Measurements from ENCODE around the gene OSBP2. TPM values are rescaled to one million over a fixed set of nuclear protein-coding genes. Genes with fewer than 3 reads are reported as not detected.

Gene OSBP2
- polyA plus RNA-seq, 1 donor (not counting 4 experiments of a cell fraction or from before 2014, with no cell fraction given) = 3.0 TPM

DNA sequence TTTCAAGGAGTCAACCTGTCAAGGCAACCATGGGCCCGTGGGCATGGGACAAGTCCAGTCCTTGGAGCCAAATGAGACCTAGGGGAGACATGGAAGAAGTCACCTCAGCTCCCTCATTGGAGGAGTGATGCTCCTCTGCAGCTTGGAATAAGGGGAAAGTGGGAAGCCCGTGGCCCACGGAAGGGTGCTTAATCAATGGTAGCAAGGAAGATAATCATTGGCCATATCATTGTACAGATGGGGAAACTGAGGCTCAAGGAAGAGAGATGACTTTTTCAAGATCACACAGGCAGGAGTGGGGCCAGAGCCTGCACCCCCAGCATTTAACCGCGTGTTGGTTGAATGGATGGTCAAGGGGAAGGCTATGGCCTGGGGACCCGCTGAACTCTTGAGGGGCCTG is 133.0 kb downstream of the OSBP2 start:
- Histone ChIP-seq H3K9me3 (ENCODE audit: control insufficient read depth, low read depth, low read length) (no peaks in the 10 kb centered on the region), H3K9ac (ENCODE audit: control insufficient read depth, extremely low read depth, insufficient read depth, low read length) (no peak overlapping the region), H3K27me3 (ENCODE audit: control insufficient read depth, extremely low read depth, insufficient read depth, low read length) (no peaks in the 10 kb centered on the region), H2AFZ (ENCODE audit: control insufficient read depth, low read length) (no peak overlapping the region), H3K4me1 (ENCODE audit: control insufficient read depth, extremely low read depth, insufficient read depth, low read length) (peaks cover 32% of the 10 kb centered on the region), H3K27ac (ENCODE audit: control insufficient read depth, insufficient read depth, low read length) (no peak overlapping the region), H3K36me3 (ENCODE audit: control insufficient read depth in 2 of 2, extremely low read depth in 1 of 2, insufficient read depth in 2 of 2, low read length in 2 of 2) (peaks cover 0 to 11% of the 10 kb centered on the region in 2 experiments), H4K20me1 (ENCODE audit: control insufficient read depth, extremely low read depth, insufficient read depth, low read length) (no peaks in the 10 kb centered on the region), H3K4me3 (ENCODE audit: control insufficient read depth in 2 of 3, extremely low read depth in 1 of 3, insufficient read depth in 2 of 3, low read depth in 1 of 3, low read length in 3 of 3) (no peak overlapping the region), H3K79me2 (ENCODE audit: control insufficient read depth, insufficient read depth, low read length) (no peaks in the 10 kb centered on the region), H3K9me1 (ENCODE audit: control insufficient read depth, extremely low read depth, insufficient read depth, low read length) (no peaks in the 10 kb centered on the region), H3K4me2 (ENCODE audit: control insufficient read depth, extremely low read depth, insufficient read depth, low read depth, low read length) (no peak overlapping the region)
- no peak for TF ChIP-seq EZH2 (IDR thresholded peaks at IDR 0.05; ENCODE audit: low read length)
- FAIRE-seq (no peak), DNase-seq (ENCODE audit: low read depth, low spot score) (no peak)
- dilution Hi-C loops (cut with MboI; ENCODE audit: extremely low pct_ligation_motif_present, low sequenced_read_pairs) = no loop called here

DNA sequence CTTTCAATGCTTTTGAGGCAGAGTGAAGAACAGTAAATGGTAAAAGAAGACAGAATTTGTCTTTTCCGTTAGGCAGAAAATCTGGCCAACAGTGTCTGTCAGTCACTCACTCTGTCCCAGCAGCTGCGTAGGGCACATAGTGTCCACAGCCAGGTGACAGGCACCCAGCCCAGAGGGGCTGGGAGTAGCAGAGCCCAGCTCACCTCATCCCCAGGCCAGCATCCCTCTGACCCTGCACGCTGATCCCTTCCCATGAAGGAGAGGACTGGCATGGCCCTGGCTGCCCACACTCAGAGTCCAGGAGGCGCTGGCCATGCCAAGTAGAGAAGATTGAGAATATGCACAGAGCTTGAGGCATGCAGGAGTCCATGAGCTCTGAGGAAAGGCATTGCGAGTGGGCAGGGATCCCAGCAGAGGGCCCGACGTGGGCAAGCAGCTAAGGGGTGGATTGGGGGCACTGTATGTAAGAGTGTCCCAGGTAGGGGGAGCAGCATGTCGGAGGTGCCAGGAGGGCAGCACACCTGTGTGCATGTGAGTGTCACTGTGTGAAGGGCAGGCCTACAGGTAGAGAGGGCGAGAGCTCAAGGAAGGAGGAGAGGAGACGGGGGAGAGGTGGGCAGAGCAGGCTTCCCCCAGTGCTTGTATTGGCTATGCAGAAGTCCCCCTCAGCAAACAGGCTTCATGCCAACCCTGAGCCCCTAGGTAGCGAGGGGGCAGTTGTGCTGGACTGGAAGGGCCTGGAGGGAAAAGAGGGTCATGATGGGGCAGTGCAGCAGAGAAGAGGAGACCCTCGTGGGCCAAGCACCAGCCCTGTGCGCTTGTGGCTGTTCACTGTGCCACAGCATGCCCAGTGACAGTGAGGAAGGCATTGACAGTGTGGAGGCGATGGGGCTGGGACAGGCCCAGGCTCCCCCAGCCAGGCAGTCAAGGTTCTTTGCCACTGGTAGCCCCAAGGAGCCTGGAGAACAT is 133.8 kb downstream of the OSBP2 start:
- Histone ChIP-seq H3K9me3 (ENCODE audit: control insufficient read depth, low read depth, low read length) (no peaks in the 10 kb centered on the region), H3K27ac (ENCODE audit: control insufficient read depth, insufficient read depth, low read length) (peak overlapping the region; percentile 100), H3K4me3 (ENCODE audit: control insufficient read depth in 2 of 3, extremely low read depth in 1 of 3, insufficient read depth in 2 of 3, low read depth in 1 of 3, low read length in 3 of 3) (no peak overlapping the region), H3K9me1 (ENCODE audit: control insufficient read depth, extremely low read depth, insufficient read depth, low read length) (no peaks in the 10 kb centered on the region), H4K20me1 (ENCODE audit: control insufficient read depth, extremely low read depth, insufficient read depth, low read length) (no peaks in the 10 kb centered on the region), H3K79me2 (ENCODE audit: control insufficient read depth, insufficient read depth, low read length) (no peaks in the 10 kb centered on the region), H2AFZ (ENCODE audit: control insufficient read depth, low read length) (no peak overlapping the region), H3K9ac (ENCODE audit: control insufficient read depth, extremely low read depth, insufficient read depth, low read length) (peak overlapping the region; percentile 19), H3K36me3 (ENCODE audit: control insufficient read depth in 2 of 2, extremely low read depth in 1 of 2, insufficient read depth in 2 of 2, low read length in 2 of 2) (peaks cover 0 to 18% of the 10 kb centered on the region in 2 experiments), H3K4me1 (ENCODE audit: control insufficient read depth, extremely low read depth, insufficient read depth, low read length) (peaks cover 34% of the 10 kb centered on the region), H3K4me2 (ENCODE audit: control insufficient read depth, extremely low read depth, insufficient read depth, low read depth, low read length) (no peak overlapping the region), H3K27me3 (ENCODE audit: control insufficient read depth, extremely low read depth, insufficient read depth, low read length) (no peaks in the 10 kb centered on the region)
- dilution Hi-C loops (cut with MboI; ENCODE audit: extremely low pct_ligation_motif_present, low sequenced_read_pairs) = no loop called here
- FAIRE-seq (no peak), DNase-seq (ENCODE audit: low read depth, low spot score) (no peak)
- TF ChIP-seq, protein P1, sequence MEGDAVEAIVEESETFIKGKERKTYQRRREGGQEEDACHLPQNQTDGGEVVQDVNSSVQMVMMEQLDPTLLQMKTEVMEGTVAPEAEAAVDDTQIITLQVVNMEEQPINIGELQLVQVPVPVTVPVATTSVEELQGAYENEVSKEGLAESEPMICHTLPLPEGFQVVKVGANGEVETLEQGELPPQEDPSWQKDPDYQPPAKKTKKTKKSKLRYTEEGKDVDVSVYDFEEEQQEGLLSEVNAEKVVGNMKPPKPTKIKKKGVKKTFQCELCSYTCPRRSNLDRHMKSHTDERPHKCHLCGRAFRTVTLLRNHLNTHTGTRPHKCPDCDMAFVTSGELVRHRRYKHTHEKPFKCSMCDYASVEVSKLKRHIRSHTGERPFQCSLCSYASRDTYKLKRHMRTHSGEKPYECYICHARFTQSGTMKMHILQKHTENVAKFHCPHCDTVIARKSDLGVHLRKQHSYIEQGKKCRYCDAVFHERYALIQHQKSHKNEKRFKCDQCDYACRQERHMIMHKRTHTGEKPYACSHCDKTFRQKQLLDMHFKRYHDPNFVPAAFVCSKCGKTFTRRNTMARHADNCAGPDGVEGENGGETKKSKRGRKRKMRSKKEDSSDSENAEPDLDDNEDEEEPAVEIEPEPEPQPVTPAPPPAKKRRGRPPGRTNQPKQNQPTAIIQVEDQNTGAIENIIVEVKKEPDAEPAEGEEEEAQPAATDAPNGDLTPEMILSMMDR (optimal IDR thresholded peaks at IDR 0.05 in 1 of 3, IDR thresholded peaks at IDR 0.05 in 1 of 3, conservative IDR thresholded peaks at IDR 0.05 in 1 of 3; ENCODE audit: extremely low read depth in 1 of 3, insufficient read depth in 2 of 3, low read length in 3 of 3) = no peak
- no peak for TF ChIP-seq EZH2 (IDR thresholded peaks at IDR 0.05; ENCODE audit: low read length)

All from keratinocyte (primary cell).